GM19351 (cell line): ENCODE measurements around the gene PRRG4.
"Not testable (repeated sequence)": the region's sequence is repeated elsewhere in the genome, so short reads cannot be mapped to it uniquely, and the experiment has no call there.

Experiments
- ATAC-seq: cut with Tn5 transposase; IDR thresholded peaks from one replicate; pipeline ENCODE4 v1.9.1; 2021; ENCODE audit warnings: mild to moderate bottlenecking, moderate library complexity; ENCODE audit not compliant: unreplicated experiment

PRRG4 gene

DNA sequence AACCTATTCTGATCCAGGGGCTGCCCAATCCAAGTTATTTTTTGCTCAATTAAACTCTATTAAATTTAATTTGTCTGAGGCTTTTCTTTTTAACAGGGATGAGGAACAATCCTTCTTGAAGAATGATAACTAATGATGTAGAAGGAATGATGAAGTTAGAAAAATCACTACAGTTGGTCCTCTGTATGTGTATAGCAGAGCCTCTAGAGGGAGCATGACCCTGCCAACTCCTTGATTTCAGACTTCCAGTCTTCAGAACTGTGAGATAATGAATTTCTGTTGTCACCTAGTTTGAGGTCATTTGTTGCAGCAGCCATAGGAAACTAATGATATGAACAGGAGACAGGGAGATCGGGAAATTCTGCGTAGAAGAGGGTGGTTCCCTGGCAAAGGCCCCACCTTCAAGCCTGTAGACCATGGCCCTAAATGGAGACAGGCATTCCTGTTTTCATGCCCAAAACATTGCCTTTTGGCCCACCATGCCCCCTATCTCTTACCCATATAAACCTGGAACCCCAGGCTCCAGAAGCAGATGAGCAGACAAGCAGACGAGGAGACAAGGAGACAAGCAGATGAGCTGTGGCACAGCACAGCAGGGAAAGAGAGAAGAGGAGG lies 55.1 kb downstream of the PRRG4 start:
- peak; percentile 61 for ATAC-seq

DNA sequence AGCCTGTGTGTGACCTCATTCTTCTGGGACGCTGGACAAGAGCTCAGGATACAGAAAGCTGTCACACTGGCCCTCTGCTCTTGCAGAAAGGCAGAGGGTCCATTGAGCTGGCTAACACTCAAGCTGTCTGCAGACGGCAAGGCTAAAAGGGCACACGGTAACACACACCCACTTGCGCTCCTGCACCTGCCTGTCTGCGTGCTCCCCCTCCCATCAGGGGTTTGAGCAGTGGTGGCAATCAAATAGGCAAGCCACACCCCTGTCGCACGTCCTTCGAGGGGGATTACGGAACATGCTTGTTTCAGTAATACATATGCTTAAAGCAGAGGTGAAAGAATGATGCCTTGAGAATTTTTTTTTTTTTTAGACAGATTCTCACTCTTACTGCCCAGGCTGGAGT lies 55.8 kb downstream of the PRRG4 start:
- ATAC-seq, result no peak

DNA sequence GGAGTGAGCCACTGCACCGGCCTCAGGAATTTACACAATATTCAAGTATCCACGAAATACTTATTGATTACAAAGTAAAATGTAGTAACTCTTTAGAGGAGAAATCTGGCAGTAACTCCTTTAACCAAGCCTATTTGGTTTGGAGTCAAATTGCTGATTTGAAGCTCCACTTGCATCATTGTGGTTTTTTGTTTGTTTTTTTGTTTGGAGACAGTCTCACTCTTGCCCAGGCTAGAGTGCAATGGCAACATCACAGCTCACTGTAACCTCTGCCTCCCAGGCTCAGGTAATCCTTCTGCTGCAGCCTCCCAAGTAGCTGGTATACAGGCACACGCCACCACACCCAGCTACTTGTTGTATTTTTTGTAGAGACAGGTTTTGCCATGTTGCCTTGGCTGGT lies 56.5 kb downstream of the PRRG4 start:
- no peak for ATAC-seq

DNA sequence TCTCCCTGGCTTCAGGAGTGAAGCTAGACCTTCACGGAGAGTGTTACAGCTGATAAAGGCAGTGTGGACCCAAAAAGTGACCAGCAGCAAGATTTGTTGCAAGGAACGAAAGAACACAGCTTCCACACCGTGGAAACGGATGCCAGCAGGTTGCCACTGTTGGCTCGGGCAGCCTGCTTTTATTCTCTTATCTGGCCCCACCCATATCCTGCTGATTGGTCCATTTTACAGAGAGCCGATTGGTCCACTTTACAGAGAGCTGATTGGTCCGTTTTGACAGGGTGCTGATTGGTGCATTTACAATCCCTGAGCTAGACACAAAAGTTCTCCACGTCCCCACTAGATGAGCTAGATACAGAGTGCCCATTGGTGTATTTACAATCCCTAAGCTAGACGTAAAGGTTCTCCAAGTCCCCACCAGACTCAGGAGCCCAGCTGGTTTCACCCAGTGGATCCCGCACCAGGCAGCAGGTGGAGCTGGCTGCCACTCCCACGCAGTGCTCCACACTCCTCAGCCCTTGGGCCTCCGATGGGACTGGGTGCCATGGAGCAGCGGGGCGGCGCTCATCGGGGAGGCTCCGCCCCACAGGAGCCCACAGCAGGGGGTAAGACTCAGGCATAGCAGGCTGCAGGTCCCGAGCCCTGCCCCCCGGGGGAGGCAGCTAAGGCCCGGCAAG lies 58.1 kb downstream of the PRRG4 start:
- not testable (repeated sequence) for ATAC-seq

DNA sequence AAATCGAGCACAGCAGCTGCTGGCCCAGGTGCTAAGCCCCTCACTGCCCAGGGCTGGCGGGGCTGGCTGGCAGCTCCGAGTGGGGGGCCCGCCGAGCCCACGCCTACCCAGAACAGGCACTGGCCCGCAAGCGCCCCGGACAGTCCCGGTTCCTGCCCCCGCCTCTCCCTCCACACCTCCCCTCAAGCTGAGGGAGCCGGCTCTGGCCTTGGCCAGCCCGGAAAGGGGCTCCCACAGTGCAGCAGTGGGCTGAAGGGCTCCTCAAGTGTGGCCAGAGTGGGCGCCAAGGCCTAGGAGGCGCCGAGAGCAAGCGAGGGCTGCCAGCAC lies 58.6 kb downstream of the PRRG4 start:
- ATAC-seq, result not testable (repeated sequence)

DNA sequence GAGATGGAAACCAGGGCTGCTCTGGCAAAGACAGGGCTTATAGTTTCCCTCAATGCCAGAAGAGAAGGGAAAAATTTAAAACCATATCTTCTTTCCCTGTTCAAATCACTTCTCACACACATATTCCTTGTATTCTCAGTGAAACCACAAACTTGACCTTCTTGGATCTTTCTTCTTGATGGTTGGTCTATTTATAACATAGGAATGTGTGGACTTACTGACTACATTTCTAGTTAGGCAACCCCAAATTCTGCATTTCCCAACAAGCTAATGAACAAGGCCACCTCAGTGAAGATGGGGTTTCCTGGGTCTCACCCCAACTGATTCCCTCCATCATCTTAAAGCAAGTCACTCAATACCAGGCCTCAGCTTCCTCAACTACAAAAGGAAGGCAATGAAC lies 59.1 kb downstream of the PRRG4 start:
- no peak for ATAC-seq

DNA sequence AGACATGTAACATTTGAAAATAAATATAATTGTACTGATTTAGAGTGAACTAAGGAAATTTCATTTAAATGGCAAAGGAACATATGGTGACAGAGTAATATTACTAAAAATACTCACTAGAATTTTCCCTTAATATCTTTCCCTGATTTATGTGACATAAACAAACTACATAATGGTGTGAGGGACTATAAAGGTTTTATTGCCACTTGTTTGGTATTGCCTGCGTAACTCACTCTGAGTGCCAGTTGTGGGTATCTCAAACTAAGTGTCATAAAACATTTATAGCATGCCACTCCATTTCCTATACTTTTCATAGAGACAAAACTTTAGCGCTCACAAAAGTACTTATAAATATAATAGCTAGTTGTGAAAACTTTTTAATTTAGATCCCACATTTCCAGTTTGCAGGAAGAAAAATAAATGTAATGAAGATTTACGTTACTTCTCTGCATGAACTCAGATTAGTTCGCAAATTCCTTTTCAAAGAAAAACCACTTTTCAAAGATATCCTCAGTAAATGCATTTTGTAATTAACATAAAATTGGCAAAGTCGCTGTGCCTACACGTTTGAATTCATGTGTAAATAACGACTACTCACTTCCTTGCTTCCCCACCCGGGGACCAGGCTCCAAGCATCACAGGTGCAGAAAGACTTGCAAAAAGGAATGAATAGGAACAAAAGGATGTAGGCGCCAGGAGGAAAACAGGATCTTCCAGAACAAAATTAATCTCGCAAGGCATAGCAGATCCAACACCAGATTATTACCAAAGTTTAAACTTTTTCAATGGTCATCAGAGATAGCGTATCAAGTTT lies 61.3 kb downstream of the PRRG4 start:
- no peak for ATAC-seq

DNA sequence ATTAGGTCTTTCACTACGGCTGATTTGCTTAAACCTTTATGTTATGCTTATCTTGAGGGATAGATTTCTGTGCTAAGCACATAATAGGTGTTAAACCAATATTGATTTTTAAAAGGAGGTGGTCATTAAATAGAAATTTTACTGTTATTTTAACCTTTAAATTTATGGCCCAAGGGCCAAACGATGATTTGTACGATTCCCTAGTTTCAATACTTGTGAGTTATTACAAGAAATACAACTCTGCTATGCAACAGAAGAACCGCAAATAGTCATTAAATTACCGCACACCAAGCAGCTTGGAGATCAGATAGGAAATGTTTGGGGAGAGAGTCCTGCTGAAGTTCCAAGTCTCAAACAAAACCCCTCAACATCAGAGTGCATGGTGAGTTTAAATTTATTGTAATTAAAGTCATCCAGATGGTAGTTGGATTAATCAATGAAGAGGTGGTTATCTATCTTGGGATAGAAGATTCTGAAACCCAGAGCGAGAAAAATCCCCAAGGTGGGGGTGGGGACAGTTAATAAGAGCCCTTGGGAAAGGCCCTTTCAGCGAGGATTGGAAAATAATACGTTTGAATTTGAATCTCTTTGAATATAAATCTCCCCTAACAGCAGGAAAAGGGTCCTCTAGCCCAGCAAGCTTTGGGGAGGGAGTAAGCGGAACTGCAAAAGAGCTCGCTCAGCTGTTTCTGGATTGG lies 62.1 kb downstream of the PRRG4 start:
- ATAC-seq, result no peak

DNA sequence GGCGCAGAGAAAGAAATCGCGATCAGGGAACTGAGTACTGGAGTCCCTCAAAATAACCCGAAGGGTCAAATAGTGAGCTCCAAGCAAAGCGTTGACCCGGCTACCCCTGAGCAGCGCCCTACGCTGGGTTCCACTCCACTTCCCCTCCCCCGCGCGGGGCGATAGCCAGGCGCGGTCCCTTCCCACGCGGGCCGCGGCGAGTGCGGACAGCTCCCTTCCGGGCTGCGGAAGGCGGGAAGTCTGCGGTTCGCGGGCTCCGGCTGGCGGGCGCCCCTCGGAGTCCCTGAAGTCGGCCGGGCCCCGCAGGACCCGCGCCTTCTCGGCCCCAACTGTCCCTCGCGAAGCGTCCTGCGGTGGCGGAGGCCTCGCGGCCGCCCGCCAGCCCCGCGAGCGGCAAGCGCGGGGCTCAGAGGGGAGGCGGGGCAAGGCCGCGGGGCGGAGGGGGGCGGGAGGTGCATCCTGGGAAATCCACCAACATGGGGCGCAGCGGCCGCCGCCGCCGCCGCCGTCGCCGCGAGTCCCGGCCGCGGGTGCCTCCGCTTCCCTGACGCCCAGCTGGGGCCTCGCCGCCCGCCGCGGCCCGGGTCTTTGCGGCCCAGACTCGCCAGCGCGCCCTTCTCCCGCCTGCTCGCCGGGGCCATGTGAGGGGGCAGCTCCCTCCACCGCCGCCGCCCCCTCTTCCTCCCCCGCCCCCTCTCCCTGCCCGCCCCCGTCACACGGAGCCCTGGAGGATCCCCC lies 62.8 kb downstream of the PRRG4 start, which contains the start of gene QSER1:
Gene QSER1, plus strand, starts transcription at position 457 of the 738 bp plus-strand sequence. CDS start 315 bp downstream, outside the sequence.
- peak; percentile 61 for ATAC-seq

DNA sequence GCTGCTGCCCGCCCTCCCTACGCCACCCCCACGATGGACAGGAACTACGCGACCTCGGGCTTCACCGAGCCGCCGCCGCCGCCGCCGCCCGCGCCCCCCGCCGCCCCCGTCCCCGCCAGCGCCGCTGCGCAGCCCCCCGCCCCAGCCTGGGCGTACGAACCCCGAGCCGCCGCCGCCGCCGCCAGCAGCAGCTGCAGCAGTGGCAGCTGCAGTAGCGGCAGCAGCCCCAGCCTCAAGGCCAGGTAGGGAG lies 63.3 kb downstream of the PRRG4 start:
- no peak for ATAC-seq

DNA sequence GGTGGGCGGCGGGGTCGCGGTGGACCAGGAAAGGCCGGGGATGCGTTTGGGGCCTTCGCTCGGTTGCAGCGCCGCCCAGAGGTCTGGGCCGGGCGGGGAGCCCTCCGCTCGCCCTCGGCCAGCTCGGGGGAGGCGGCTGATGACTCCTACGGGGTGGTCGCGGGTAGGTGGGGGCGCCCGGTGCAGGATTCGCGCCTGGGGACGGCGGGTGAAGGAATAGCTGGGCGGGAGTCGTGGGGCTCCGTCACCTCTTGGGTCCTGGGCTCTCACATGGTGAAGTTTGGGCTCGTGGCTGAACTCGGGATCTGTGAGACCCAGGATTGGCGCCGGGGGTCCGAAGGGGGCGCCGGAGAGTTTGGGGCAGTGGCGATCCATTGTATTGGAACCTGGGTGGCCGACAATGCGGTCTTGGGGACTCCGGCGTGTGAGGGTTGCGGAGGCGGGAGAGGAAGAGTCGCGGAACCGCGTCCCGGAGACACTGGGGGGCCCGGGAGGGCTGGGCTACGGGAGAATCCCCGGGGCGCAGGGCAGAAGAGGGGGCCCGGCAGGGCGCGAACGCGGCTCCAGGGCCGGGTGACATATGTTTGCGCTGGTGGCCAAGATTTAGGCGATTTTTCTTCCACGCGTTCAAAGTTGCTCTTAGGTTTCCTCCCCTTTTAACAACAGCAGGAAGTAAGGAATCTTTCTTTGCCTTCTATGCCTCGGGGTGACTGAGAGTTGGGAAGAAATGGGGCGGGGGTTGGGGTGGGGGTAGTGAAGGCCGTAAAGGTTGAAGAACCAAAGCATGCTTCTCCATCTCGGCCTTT lies 63.8 kb downstream of the PRRG4 start:
- peak; percentile 34 for ATAC-seq

DNA sequence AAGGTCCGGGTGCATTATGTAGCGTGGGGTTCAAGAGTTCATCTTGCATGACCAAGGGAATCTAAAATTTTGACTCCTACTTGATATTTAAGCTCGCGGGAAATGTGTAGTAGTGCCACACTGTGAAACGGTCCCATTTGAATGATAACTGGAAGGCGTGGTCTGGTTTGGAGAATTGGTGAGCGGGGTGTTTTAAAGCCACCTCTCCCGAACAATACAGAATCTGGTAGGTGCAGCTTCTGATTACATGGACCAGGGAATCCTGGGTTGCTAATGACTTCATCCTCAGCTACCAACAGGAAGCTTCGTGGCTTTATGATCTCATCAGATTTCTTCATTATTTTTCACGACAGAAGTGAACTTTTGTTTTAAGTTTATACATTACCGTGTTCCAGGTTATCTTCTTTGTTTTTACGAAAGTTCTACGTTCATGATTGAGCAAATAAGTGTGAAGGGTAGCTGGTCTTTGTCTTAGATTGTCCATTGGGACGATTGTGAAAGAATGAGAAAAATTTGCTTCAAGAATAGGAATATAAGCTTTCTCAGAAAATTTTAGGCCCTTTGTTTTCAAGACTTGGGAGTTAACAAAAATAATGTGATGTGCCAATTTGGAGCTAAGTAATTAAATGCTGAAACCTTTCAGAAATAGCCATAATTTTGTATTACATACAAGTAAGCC lies 64.6 kb downstream of the PRRG4 start:
- ATAC-seq, result no peak

DNA sequence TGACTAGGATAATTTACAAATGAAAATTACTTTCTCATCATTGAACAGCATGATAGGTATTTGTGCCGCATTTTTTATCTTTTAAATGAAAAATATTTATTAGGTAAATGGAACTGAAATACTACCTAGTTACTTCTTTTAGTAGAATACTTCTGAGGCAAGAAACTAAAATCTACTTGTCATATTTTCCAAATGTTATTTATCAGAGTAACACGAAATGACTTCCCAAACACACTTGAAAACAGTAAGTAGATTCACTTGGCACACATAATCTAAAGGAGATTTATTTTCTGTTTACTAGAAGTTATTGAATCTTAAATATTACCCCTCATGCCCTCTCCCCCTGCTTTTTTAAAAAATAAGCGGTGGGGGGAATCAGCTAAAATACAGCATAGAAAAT lies 65.2 kb downstream of the PRRG4 start:
- ATAC-seq, result no peak

DNA sequence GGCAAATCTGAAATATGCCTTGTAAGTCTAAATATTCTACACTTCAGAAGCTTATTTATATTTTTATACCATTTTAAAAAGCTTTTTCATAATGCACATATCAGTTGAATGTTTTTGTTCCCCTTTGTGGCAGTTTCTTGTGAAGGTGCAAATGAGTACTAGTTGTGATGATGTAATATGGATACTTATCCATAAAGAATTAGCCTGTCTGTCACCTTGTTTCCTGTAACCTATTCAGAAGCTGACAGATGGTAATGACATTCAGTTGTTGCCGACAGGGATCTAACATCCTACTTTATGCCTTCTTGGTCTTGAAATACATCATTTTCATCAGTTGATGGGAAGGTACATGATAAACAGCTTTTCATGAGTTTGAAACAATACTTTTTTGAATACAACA lies 65.7 kb downstream of the PRRG4 start:
- ATAC-seq, result no peak

DNA sequence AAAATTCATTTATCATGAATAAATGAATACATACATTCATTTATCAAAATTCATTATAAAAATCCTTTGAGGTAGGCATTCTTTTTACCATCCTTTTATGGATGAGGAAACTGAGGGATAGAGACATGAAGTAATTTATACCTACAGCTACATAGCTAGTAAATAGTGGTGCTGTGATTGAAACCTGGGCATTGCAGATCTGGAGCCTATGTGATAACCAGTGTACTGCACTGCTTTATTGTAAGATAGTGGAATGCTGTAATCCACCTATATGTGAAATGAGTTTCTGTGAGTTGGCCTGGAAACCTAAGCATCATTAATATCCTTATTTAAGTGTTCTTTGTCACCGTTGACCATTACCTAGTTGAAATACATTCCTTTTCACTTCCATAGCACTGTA lies 67.4 kb downstream of the PRRG4 start:
- ATAC-seq, result no peak

DNA sequence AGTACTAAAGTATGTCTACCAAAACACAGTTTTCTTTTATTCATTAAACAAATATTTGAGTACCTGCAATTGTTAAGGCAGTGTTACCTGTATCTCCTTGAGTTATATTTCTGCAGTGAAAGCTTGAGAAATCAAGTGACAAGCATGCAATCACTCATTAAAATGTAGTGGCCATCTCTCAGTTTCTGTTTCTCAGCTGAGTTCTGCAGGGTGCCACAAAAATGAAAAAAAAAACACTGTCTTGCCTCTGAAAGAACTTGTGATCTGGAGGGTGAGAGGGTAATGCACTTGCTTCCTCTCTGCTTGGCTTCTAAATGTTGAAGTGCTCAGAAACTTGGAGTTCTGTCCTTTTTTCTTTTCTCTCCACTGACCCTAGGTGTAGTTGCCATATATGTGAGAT lies 69.7 kb downstream of the PRRG4 start:
- ATAC-seq, result peak; percentile 77

DNA sequence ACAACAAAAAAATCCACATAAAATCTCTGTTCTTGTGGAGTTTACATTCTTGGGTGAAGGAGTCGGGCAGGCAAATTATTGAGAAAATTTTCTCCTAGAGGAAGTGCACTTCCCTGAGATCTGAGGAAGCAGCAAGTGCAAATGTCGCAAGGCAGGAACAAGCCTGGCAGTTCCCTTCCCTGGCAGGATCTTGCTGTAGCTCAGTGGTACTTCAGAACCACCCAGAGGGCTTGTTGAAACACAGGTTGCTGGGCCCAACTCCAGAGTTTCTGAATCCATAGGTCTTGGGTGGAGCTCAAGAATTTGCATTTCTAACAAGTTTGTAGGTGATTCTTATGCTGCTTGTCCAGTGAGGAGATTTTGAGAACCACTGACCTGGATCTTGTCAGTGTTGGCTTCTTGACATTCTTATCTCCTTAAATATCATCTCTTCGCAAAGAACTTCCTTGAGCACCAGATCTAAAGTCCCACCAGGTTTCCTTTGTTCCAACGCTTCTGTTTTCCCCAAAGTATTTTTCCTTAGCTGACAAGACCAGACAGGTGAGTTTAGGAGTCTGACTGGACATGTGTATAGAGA lies 72.5 kb downstream of the PRRG4 start:
- ATAC-seq, result no peak

DNA sequence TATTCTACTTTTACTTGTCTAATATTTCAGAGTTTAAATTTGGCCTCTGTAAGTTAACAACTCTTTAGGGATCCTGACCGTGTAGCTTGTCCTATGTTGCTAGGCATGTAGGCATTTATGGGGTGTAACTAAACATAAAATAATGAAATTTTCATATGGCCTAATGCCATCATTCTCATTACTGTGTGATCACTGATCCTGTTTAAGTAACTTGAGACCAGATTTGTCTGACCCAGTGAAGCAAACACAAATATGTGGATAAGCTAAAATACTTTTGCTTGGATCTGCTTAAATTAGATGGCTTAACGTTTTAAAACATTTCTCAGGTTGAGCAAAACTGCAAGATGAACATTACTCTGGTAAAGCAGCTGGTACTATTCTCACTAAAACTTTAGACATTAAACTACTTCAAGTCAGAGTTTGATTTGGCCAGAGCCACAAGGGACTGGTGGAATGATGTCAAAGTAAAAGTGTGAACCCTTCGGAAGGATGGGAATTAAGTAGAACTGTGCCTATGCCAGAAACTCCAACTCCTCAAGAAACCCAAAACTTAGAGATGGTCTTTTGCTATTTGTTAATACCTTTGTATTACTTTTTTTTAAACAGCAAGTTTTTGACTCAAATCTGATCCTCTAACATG lies 75.4 kb downstream of the PRRG4 start:
- ATAC-seq, result no peak
